Astrocyte (in vitro differentiated cells and primary cell): Measurements from ENCODE around the gene AP5Z1. TPM values are rescaled to one million over a fixed set of nuclear protein-coding genes. Genes with fewer than 3 reads are reported as not detected.

Experiments used
- DNase-seq: peaks from one replicate; pipeline ENCODE4 v3.0.0-alpha.2; 2010; ENCODE audit warnings: low read depth
- FAIRE-seq: peaks from 2 replicates; lab custom pipeline; 2011; peaks lifted over from hg19 to GRCh38; lab: Jason Lieb, UNC
- H2AFZ ChIP-seq: 2 replicates; pipeline ENCODE4 v1.6.0; 2012; ENCODE audit warnings: low read depth, low read length, inconsistent platforms
- H3K27ac ChIP-seq: 2 replicates; pipeline ENCODE4 v1.5.1; 2011; ENCODE audit warnings: low read depth, low read length, inconsistent platforms
- H3K27me3 ChIP-seq: 2 replicates; pipeline ENCODE4 v1.6.0; 2011; ENCODE audit warnings: low read length, inconsistent platforms; ENCODE audit not compliant: insufficient read depth
- H3K36me3 ChIP-seq: 2 replicates; pipeline ENCODE4 v1.5.1; 2011; ENCODE audit warnings: low read length, inconsistent platforms; ENCODE audit not compliant: insufficient read depth
- H3K4me1 ChIP-seq: 2 replicates; pipeline ENCODE4 v1.5.1; 2011; ENCODE audit warnings: low read length, inconsistent platforms; ENCODE audit not compliant: insufficient read depth
- H3K4me2 ChIP-seq: 2 replicates; pipeline ENCODE4 v1.6.0; 2012; ENCODE audit warnings: low read length, inconsistent platforms
- H3K4me3 ChIP-seq: 2 replicates; pipeline ENCODE4 v1.5.1; 2011; ENCODE audit warnings: low read depth, mild to moderate bottlenecking, low read length, inconsistent platforms; ENCODE audit not compliant: insufficient read depth
- H3K79me2 ChIP-seq: 2 replicates; pipeline ENCODE4 v1.6.0; 2012; ENCODE audit warnings: mild to moderate bottlenecking, low read length, inconsistent platforms; ENCODE audit not compliant: insufficient read depth
- H3K9ac ChIP-seq: 2 replicates; pipeline ENCODE4 v1.6.0; 2012; ENCODE audit warnings: mild to moderate bottlenecking, low read length, inconsistent platforms
- H3K9me3 ChIP-seq: 2 replicates; pipeline ENCODE4 v1.5.1; 2012; ENCODE audit warnings: low read depth, mild to moderate bottlenecking, low read length, inconsistent platforms; ENCODE audit not compliant: insufficient read depth
- H4K20me1 ChIP-seq: 2 replicates; pipeline ENCODE4 v1.6.0; 2012; ENCODE audit warnings: low read length, inconsistent platforms; ENCODE audit not compliant: insufficient read depth
- H3K27ac Mint-ChIP-seq: one replicate; pipeline ENCODE4 v1.8.0; 2021; ENCODE audit warnings: mild to moderate bottlenecking, mixed read lengths; ENCODE audit not compliant: unreplicated experiment
- H3K27me3 Mint-ChIP-seq: one replicate; pipeline ENCODE4 v1.8.0; 2021; ENCODE audit warnings: low read depth, mixed read lengths; ENCODE audit not compliant: unreplicated experiment
- H3K36me3 Mint-ChIP-seq: one replicate; pipeline ENCODE4 v1.8.0; 2021; ENCODE audit warnings: low read depth, mixed read lengths; ENCODE audit not compliant: unreplicated experiment
- H3K4me1 Mint-ChIP-seq: one replicate; pipeline ENCODE4 v1.8.0; 2021; ENCODE audit warnings: low read depth, mixed read lengths; ENCODE audit not compliant: unreplicated experiment
- H3K4me3 Mint-ChIP-seq: one replicate; pipeline ENCODE4 v1.8.0; 2021; ENCODE audit warnings: mild to moderate bottlenecking, moderate library complexity, mixed read lengths; ENCODE audit not compliant: unreplicated experiment
- H3K9me3 Mint-ChIP-seq: one replicate; pipeline ENCODE4 v1.8.0; 2021; ENCODE audit warnings: mild to moderate bottlenecking, mixed read lengths; ENCODE audit not compliant: unreplicated experiment
- CTCF ChIP-seq: IDR thresholded peaks from 2 replicates; pipeline ENCODE4 v1.5.1; 2011; ENCODE audit warnings: low read depth, mild to moderate bottlenecking, inconsistent platforms, low read length, moderate library complexity; ENCODE audit not compliant: insufficient read depth
- EZH2 ChIP-seq: IDR thresholded peaks from 2 replicates; pipeline ENCODE4 v1.6.1; 2012; ENCODE audit warnings: mild to moderate bottlenecking, low read length, inconsistent platforms; ENCODE audit not compliant: insufficient read depth
- total RNA-seq: library from RNA; stranded (reverse); gene quantifications from 2 replicates; pipeline ENCODE4 v1.2.1, GENCODE V29; 2021

Gene AP5Z1
- total RNA-seq, 1 donor from 2014 or later: 75.6 TPM

- no peak overlapping the region for H3K9ac ChIP-seq
- no peaks in the 10 kb centered on the region for H3K27me3 ChIP-seq
- no peaks in the 10 kb centered on the region for H3K4me1 ChIP-seq
- FAIRE-seq (no peak), DNase-seq (no peak)
- H3K9me3 Mint-ChIP-seq: peaks cover 5% of the 10 kb centered on the region
- H3K4me1 Mint-ChIP-seq: no peaks in the 10 kb centered on the region
- no peak overlapping the region for H3K27ac Mint-ChIP-seq
- no peak overlapping the region for H3K4me3 ChIP-seq
- peaks cover 15% of the 10 kb centered on the region for H3K27me3 Mint-ChIP-seq
- no peak overlapping the region for H3K27ac ChIP-seq
- H3K9me3 ChIP-seq: no peaks in the 10 kb centered on the region
- H3K4me3 Mint-ChIP-seq: no peak overlapping the region
- H3K79me2 ChIP-seq: no peaks in the 10 kb centered on the region
- H3K4me2 ChIP-seq: no peak overlapping the region
- H3K36me3 ChIP-seq: no peaks in the 10 kb centered on the region
- no peaks in the 10 kb centered on the region for H4K20me1 ChIP-seq
- TF ChIP-seq CTCF: no peak
- no peak for TF ChIP-seq EZH2
- peaks cover 4% of the 10 kb centered on the region for H3K36me3 Mint-ChIP-seq
- H2AFZ ChIP-seq: no peak overlapping the region
These were observed 32.6 kb downstream of the AP5Z1 start for GRCh38 chr7:4808026-4808425.

- no peak overlapping the region for H3K4me3 ChIP-seq
- no peak overlapping the region for H3K9ac ChIP-seq
- TF ChIP-seq CTCF (no peak), EZH2 (no peak)
- FAIRE-seq (no peak), DNase-seq (no peak)
- no peak overlapping the region for H3K4me2 ChIP-seq
- no peaks in the 10 kb centered on the region for H3K27me3 ChIP-seq
- no peaks in the 10 kb centered on the region for H3K4me1 ChIP-seq
- H3K36me3 Mint-ChIP-seq: peaks cover 4% of the 10 kb centered on the region
- peaks cover 10% of the 10 kb centered on the region for H3K9me3 Mint-ChIP-seq
- peaks cover 21% of the 10 kb centered on the region for H3K27me3 Mint-ChIP-seq
- H2AFZ ChIP-seq: no peak overlapping the region
- no peaks in the 10 kb centered on the region for H4K20me1 ChIP-seq
- no peak overlapping the region for H3K4me3 Mint-ChIP-seq
- H3K9me3 ChIP-seq: no peaks in the 10 kb centered on the region
- H3K27ac Mint-ChIP-seq: no peak overlapping the region
- H3K79me2 ChIP-seq: no peaks in the 10 kb centered on the region
- H3K4me1 Mint-ChIP-seq: no peaks in the 10 kb centered on the region
- no peaks in the 10 kb centered on the region for H3K36me3 ChIP-seq
- no peak overlapping the region for H3K27ac ChIP-seq
These were observed 33.1 kb downstream of the AP5Z1 start for GRCh38 chr7:4808565-4808964.

- peaks cover 10% of the 10 kb centered on the region for H3K9me3 Mint-ChIP-seq
- no peak overlapping the region for H3K4me3 Mint-ChIP-seq
- H3K9me3 ChIP-seq: no peaks in the 10 kb centered on the region
- H3K4me2 ChIP-seq: no peak overlapping the region
- no peaks in the 10 kb centered on the region for H3K79me2 ChIP-seq
- H3K4me1 ChIP-seq: no peaks in the 10 kb centered on the region
- peaks cover 27% of the 10 kb centered on the region for H3K27me3 Mint-ChIP-seq
- no peaks in the 10 kb centered on the region for H4K20me1 ChIP-seq
- peaks cover 4% of the 10 kb centered on the region for H3K36me3 Mint-ChIP-seq
- no peaks in the 10 kb centered on the region for H3K4me1 Mint-ChIP-seq
- no peak overlapping the region for H3K9ac ChIP-seq
- DNase-seq (no peak), FAIRE-seq (no peak)
- H3K27ac Mint-ChIP-seq: no peak overlapping the region
- TF ChIP-seq CTCF: no peak
- no peak for TF ChIP-seq EZH2
- no peak overlapping the region for H3K27ac ChIP-seq
- H2AFZ ChIP-seq: no peak overlapping the region
- H3K4me3 ChIP-seq: no peak overlapping the region
- H3K27me3 ChIP-seq: no peaks in the 10 kb centered on the region
- no peaks in the 10 kb centered on the region for H3K36me3 ChIP-seq
These were observed 33.7 kb downstream of the AP5Z1 start for GRCh38 chr7:4809091-4809591.
